T-helper 1 cell treated with Interleukin-12 subunit alpha and Interleukin-12 subunit beta and Interleukin-4 antibody, amounts not matched to agents 30 μg/mL and 1 μg/mL, for 36 hours (primary cell): ENCODE measurements around the gene LZTR1.
"Not testable (repeated sequence)": the region's sequence is repeated elsewhere in the genome, so short reads cannot be mapped to it uniquely, and the experiment has no call there.

Experiments
- H3K27ac Mint-ChIP-seq: one replicate; pipeline ENCODE4 v1.8.0; 2021; ENCODE audit warnings: mild to moderate bottlenecking, mixed read lengths
- H3K27me3 Mint-ChIP-seq: one replicate; pipeline ENCODE4 v1.8.0; 2021; ENCODE audit warnings: low read depth, mixed read lengths
- H3K36me3 Mint-ChIP-seq: one replicate; pipeline ENCODE4 v1.8.0; 2021; ENCODE audit warnings: low read depth, mixed read lengths
- H3K4me1 Mint-ChIP-seq: one replicate; pipeline ENCODE4 v1.8.0; 2021; ENCODE audit warnings: low read depth, mixed read lengths
- H3K4me3 Mint-ChIP-seq: one replicate; pipeline ENCODE4 v1.8.0; 2021; ENCODE audit warnings: mild to moderate bottlenecking, moderate library complexity, mixed read lengths
- H3K9me3 Mint-ChIP-seq: one replicate; pipeline ENCODE4 v1.8.0; 2021; ENCODE audit warnings: mixed read lengths

LZTR1 gene

DNA sequence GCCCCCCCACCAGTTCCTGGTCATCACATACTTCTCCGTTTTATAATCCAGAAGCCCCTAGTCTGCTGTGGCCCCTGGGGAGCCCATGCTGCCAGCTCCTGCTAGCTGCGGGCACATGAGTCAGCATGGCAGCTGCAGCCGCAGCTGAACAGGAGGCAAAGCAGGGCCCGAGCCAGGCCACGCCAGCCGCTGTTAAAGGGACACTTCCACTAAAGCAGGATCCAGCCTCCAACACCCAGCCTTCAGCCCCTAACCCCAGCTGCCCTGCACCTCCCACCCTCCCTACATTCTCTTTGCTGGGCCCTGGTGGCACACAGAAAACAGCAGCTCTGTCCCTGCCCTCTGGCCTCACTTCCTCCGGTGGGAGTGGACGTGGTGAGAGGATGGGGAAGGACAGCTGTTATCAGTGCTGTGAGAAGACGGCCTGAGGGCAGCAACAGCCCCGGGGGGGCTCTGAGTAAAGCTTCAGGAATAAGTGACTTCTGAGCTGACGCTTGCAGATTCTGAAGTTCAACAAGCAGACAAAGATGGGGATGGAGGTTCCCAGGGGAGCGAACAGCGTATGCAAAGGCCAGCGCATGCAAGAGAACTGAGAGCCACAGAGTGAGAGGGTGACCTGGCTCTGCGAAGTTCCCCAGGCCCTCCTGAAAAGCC, 63.0 kb downstream of the LZTR1 start:
- H3K4me3 Mint-ChIP-seq, result no peak overlapping the region
- H3K9me3 Mint-ChIP-seq, result no peaks in the 10 kb centered on the region
- H3K4me1 Mint-ChIP-seq, result peaks cover 18% of the 10 kb centered on the region
- H3K36me3 Mint-ChIP-seq, result no peaks in the 10 kb centered on the region
- H3K27ac Mint-ChIP-seq, result peak overlapping the region; percentile 43
- H3K27me3 Mint-ChIP-seq, result peaks cover 38% of the 10 kb centered on the region

DNA sequence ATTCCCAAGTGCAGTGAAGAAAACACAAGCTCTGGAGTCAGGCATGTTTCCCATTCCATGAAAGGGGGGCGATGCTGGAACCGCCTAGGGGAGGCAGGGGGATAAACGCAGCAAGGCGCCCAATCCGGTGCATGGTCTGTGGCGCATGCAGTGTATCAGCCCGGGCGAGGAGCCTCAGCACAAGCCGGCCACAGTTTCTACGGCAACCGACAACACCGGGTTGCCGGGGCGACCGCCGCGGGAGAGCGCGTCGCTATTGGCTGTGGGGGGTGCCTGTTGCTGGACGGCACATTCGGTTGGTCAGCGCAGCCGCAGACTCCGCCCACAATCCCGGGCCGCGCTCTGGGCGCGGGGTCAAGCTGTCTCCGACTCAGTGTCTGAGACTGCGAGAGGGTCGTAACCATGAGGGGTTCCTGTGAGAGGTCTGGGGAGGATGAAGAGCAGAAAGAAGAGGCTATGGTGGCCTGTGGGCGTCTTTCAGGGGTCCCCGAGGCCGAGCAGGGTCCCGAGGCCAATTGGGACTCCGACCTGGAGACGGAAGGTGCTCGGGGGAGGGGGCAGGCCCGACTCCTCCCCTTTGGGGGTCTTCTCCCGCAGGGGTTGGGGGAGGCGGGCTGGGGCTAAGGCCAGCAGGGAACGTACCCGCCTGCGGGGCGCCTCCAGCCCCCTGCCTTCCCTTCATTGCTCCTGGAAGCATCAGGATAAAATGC, 63.6 kb downstream of the LZTR1 start, which contains the start of gene LRRC74B:
Gene LRRC74B, plus strand, starts transcription at position 362 of the 710 bp plus-strand sequence. Its CDS starts 41 bp downstream, at position 403.
- H3K4me1 Mint-ChIP-seq, result peaks cover 18% of the 10 kb centered on the region

DNA sequence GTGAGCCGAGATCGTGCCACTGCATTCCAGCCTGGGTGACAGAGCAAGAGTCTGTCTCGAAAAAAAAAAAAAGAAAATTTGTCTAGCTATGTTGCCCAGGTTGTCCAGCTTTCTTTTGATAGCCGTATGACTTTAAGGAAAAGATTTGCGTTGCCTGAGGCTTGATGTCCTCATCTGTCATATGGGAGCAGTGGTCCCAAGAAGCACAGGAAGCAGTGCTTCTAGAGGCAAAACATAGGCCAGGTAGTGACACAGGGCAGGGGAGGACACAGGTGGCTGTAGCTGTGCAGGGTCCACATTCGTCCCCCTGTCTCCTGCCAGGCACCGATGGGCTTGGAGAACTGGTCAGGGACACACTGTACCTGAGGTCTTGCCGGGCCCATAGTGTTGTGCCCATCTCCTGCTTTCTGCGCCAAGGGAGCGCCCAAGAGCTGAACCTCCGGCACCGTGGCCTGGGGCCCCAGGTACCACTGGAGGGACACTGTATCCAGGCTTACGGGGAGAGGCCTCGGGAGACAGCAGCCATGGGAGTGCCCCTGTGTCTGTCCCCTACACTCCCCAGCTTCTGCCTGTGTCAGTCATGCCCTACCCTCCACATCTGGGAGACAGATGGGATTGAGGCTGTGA, 65.1 kb downstream of the LZTR1 start:
- H3K27me3 Mint-ChIP-seq, result peaks cover 34% of the 10 kb centered on the region
- no peaks in the 10 kb centered on the region for H3K36me3 Mint-ChIP-seq
- no peak overlapping the region for H3K27ac Mint-ChIP-seq
- H3K4me3 Mint-ChIP-seq, result no peak overlapping the region
- H3K4me1 Mint-ChIP-seq, result peaks cover 27% of the 10 kb centered on the region
- H3K9me3 Mint-ChIP-seq, result no peaks in the 10 kb centered on the region

More for the DNA sequence above, 63.6 kb downstream of the LZTR1 start, which contains the start of gene LRRC74B:
- Mint-ChIP-seq H3K4me3 (peak within 1 kb of the TSS; percentile 67), H3K27me3 (peaks cover 34% of the 10 kb centered on the region), H3K9me3 (no peaks in the 10 kb centered on the region), H3K36me3 (no peaks in the 10 kb centered on the region), H3K27ac (peak within 1 kb of the TSS; percentile 69)

GRCh38 chr22:21047730-21048129, 65.6 kb downstream of the LZTR1 start:
- H3K36me3 Mint-ChIP-seq, result no peaks in the 10 kb centered on the region
- no peaks in the 10 kb centered on the region for H3K9me3 Mint-ChIP-seq

DNA sequence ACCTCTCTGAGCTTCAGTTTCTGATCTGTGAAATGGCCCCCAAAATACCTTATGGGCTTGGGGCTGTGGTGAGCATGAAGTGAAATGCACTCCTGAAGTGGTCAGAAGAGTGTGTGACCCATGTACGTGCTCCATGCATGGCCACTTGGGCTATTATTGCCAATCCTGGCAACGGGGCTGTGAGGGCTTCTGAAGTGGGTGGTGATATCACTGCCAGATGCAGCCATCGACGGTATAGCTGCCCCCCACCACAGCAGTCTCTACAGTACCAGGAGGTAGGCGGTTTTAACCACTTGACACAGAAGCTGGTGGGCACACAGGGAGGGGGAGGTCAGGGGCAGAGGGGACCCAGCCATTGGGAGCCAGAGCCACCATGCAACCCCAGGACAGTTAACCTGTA, 66.4 kb downstream of the LZTR1 start:
- H3K4me1 Mint-ChIP-seq, result peaks cover 23% of the 10 kb centered on the region
- not testable (repeated sequence) for H3K36me3 Mint-ChIP-seq, H3K9me3 Mint-ChIP-seq, H3K4me3 Mint-ChIP-seq, H3K27ac Mint-ChIP-seq
- H3K27me3 Mint-ChIP-seq, result peaks cover 25% of the 10 kb centered on the region

More at GRCh38 chr22:21047730-21048129, 65.6 kb downstream of the LZTR1 start:
- Mint-ChIP-seq H3K27ac (no peak overlapping the region), H3K27me3 (peaks cover 29% of the 10 kb centered on the region), H3K4me1 (peaks cover 27% of the 10 kb centered on the region), H3K4me3 (no peak overlapping the region)
